Endothelial cell of umbilical vein (primary cell): ENCODE data around the gene ZNF326. TPM values are rescaled to one million over a fixed set of nuclear protein-coding genes. Genes with fewer than 3 reads are reported as not detected.
"Not testable (repeated sequence)": the region's sequence is repeated elsewhere in the genome, so short reads cannot be mapped to it uniquely, and the experiment has no call there.

Experiments
- BruUV-seq: library from RNA; stranded (reverse); fragments of 400-500 nt; replicated peaks from 2 replicates; lab custom pipeline; 2021; lab: Mats Ljungman, UMichigan
- CTCF ChIA-PET: fragments of 300-600, 350-600 bp; sonication (Branson Sonifier 250); formaldehyde crosslinking; loops from one replicate; lab custom pipeline; 2021; ENCODE audit warnings: antibody characterized with exemption, inconsistent platforms; lab: Charles Lee
- POLR2A ChIA-PET: fragments of 300-600, 350-600 bp; sonication (Branson Sonifier 250); formaldehyde crosslinking; loops from one replicate; lab custom pipeline; 2021; ENCODE audit warnings: antibody characterized with exemption, inconsistent platforms; lab: Charles Lee
- DNase-seq: peaks from one replicate; pipeline ENCODE4 v3.0.0-alpha.2; 2011; ENCODE audit warnings: low read depth, low spot score
- FAIRE-seq: peaks from 2 replicates; lab custom pipeline; 2011; peaks lifted over from hg19 to GRCh38; lab: Jason Lieb, UNC
- H2AFZ ChIP-seq: 2 replicates; pipeline ENCODE4 v1.6.0; 2012; ENCODE audit warnings: low read depth, low read length, control low read depth, inconsistent platforms
- H3K27ac ChIP-seq: 2 replicates; pipeline ENCODE4 v1.5.1; 2011; ENCODE audit warnings: low read depth, mild to moderate bottlenecking, control low read depth, low read length, moderate library complexity; ENCODE audit not compliant: insufficient read depth
- H3K27me3 ChIP-seq, 2 experiments: 2 replicates each; pipeline versions ENCODE4 v1.6.0 to v1.6.1; 2011; ENCODE audit warnings: low read length in 2 of 2, mixed read lengths in 1 of 2; ENCODE audit not compliant: control insufficient read depth in 2 of 2, insufficient read depth in 2 of 2
- H3K36me3 ChIP-seq, 2 experiments: 2 replicates in 1 of 2; 3 replicates in 1 of 2; pipeline ENCODE4 v1.5.1; 2011; ENCODE audit warnings: low read length in 2 of 2, mild to moderate bottlenecking in 1 of 2, moderate library complexity in 1 of 2; ENCODE audit not compliant: control insufficient read depth in 2 of 2, insufficient read depth in 2 of 2; ENCODE audit errors: extremely low read depth in 1 of 2
- H3K4me1 ChIP-seq: 3 replicates; pipeline ENCODE4 v1.5.1; 2011; ENCODE audit warnings: mild to moderate bottlenecking, low read length; ENCODE audit not compliant: control insufficient read depth, insufficient read depth; ENCODE audit errors: extremely low read depth
- H3K4me2 ChIP-seq: 2 replicates; pipeline ENCODE4 v1.6.1; 2011; ENCODE audit warnings: low read length, control low read depth, mixed read lengths; ENCODE audit not compliant: insufficient read depth
- H3K4me3 ChIP-seq, 3 experiments: fragments of 200-600 bp in 1 of 3; sonication (generic), shearing (Covaris generic) in 1 of 3; replicated peaks in 1 of 3; 2 replicates each; pipeline ENCODE4 v1.5.1; 2011 to 2016; ENCODE audit warnings: control low read depth in 3 of 3, low read length in 3 of 3, mild to moderate bottlenecking in 2 of 3, inconsistent platforms in 1 of 3, low read depth in 1 of 3, moderate library complexity in 1 of 3; ENCODE audit not compliant: insufficient read depth in 1 of 3
- H3K79me2 ChIP-seq: 2 replicates; pipeline ENCODE4 v1.6.0; 2012; ENCODE audit warnings: low read length, inconsistent platforms; ENCODE audit not compliant: control insufficient read depth, insufficient read depth
- H3K9ac ChIP-seq: replicated peaks from 2 replicates; pipeline ENCODE3; 2011; ENCODE audit warnings: low read length, control low read depth; ENCODE audit not compliant: insufficient read depth; ENCODE audit errors: extremely low read depth
- H3K9me1 ChIP-seq: replicated peaks from 3 replicates; pipeline ENCODE4 v1.6.0; 2011; ENCODE audit warnings: mild to moderate bottlenecking, low read length; ENCODE audit not compliant: control insufficient read depth, insufficient read depth; ENCODE audit errors: extremely low read depth
- H3K9me3 ChIP-seq: replicated peaks from 2 replicates; pipeline ENCODE4 v1.5.1; 2012; ENCODE audit warnings: low read length, inconsistent platforms; ENCODE audit not compliant: control insufficient read depth, insufficient read depth
- H4K20me1 ChIP-seq: replicated peaks from 2 replicates; pipeline ENCODE3; 2011; ENCODE audit warnings: mild to moderate bottlenecking, low read length; ENCODE audit not compliant: control insufficient read depth, insufficient read depth; ENCODE audit errors: extremely low read depth
- CTCF ChIP-seq, 2 donors: IDR thresholded peaks; 1 replicate in 1 of 2; 2 replicates in 1 of 2; pipeline ENCODE4 v1.5.1; 2011; ENCODE audit warnings: low read length in 2 of 2, mild to moderate bottlenecking in 2 of 2, moderate library complexity in 2 of 2, control low read depth in 1 of 2, inconsistent platforms in 1 of 2, low read depth in 1 of 2; ENCODE audit not compliant: insufficient read depth in 1 of 2; ENCODE audit errors: extremely low read depth in 1 of 2
- EZH2 ChIP-seq: IDR thresholded peaks from 2 replicates; pipeline ENCODE4 v1.6.1; 2012; ENCODE audit warnings: borderline replicate concordance, low read depth, mild to moderate bottlenecking, moderate library complexity, low read length, inconsistent platforms; ENCODE audit not compliant: severe bottlenecking
- FOS ChIP-seq: IDR thresholded peaks from 2 replicates; pipeline ENCODE4 v1.6.1; 2011; ENCODE audit warnings: mild to moderate bottlenecking, low read length, moderate library complexity, borderline replicate concordance; ENCODE audit not compliant: insufficient read depth
- GATA2 ChIP-seq: IDR thresholded peaks from 2 replicates; pipeline ENCODE4 v1.7.0; 2011; ENCODE audit warnings: low read depth, mild to moderate bottlenecking, moderate library complexity, mixed read lengths, low read length; ENCODE audit not compliant: insufficient read length, insufficient read depth
- JUN ChIP-seq: IDR thresholded peaks from 2 replicates; pipeline ENCODE4 v1.6.1; 2011; ENCODE audit warnings: borderline replicate concordance, low read depth; ENCODE audit not compliant: insufficient read length, insufficient read depth
- MAX ChIP-seq: IDR thresholded peaks from 2 replicates; pipeline ENCODE4 v1.6.1; 2011; ENCODE audit not compliant: insufficient read depth, insufficient read length
- MYC ChIP-seq: IDR thresholded peaks from one replicate; pipeline ENCODE4 v1.6.1; 2011; ENCODE audit warnings: mild to moderate bottlenecking, low read depth, low read length
- POLR2A ChIP-seq: IDR thresholded peaks from 2 replicates; pipeline ENCODE4 v1.6.1; 2012; ENCODE audit warnings: low read depth, mild to moderate bottlenecking, control low read depth, low read length
- POLR2AphosphoS5 ChIP-seq: IDR thresholded peaks from 2 replicates; pipeline ENCODE4 v1.6.1; 2012; ENCODE audit warnings: low read depth, mild to moderate bottlenecking, control low read depth, low read length, moderate library complexity; ENCODE audit not compliant: insufficient read depth
- dilution Hi-C: fragments of 300-500 bp; cut with MboI; formaldehyde crosslinking; loops from one replicate; pipeline ENCODE4 v1.15.0; 2019; ENCODE audit warnings: low sequenced_read_pairs; ENCODE audit not compliant: extremely low pct_ligation_motif_present
- intact Hi-C: fragments of 100-400 bp; cut with micrococcal nuclease; formaldehyde crosslinking; loops from one replicate; pipeline ENCODE4 v1.10.0; 2022
- polyA plus RNA-seq, 4 experiments: library from polyadenylated mRNA; depleted of rRNA in 3 of 4; stranded (reverse) in 3 of 4; unstranded in 1 of 4; fragments of >200 nt; gene quantifications; 2 replicates each; pipeline versions ENCODE4 v1.2.1 to v1.2.3, GENCODE V29; 2011 to 2012; ENCODE audit warnings: missing spikeins in 1 of 4
- total RNA-seq: library from RNA; stranded (reverse); gene quantifications from 2 replicates; pipeline ENCODE4 v1.2.3, GENCODE V29; 2021

Gene ZNF326
- total and polyA plus RNA-seq, 2 donors (not counting 3 experiments of a cell fraction or from before 2014, with no cell fraction given), result 13.1 to 29.9 TPM

- CTCF ChIA-PET, result interaction anchor here (1.1 to 1.7 kb wide), 2 partner anchors 673 to 1118 kb away, joined by 3 to 17 read pairs; no protein-coding TSS in a partner anchor
- H4K20me1 ChIP-seq, result no peaks in the 10 kb centered on the region
- BruUV-seq, result no TSS peak
- no peak for FAIRE-seq
- H3K4me2 ChIP-seq, result no peak overlapping the region
- TF ChIP-seq MAX (no peak), EZH2 (no peak), POLR2AphosphoS5 (no peak), JUN (no peak), FOS (no peak), POLR2A (no peak), CTCF (IDR thresholded peaks at IDR 0.05; ENCODE audit: extremely low read depth in 1 of 2, insufficient read depth in 1 of 2, low read depth in 1 of 2, low read length in 2 of 2) (no peak), MYC (no peak), GATA2 (no peak)
- H3K9me3 ChIP-seq, result no peaks in the 10 kb centered on the region
- H3K9ac ChIP-seq, result no peak overlapping the region
- intact Hi-C loops, result loop anchor here (10.0 kb wide), 1 partner anchor 1237 kb away; no protein-coding TSS in a partner anchor
- H3K27ac ChIP-seq, result no peak overlapping the region
- no peaks in the 10 kb centered on the region for H3K4me1 ChIP-seq
- no peak overlapping the region for H3K4me3 ChIP-seq
- dilution Hi-C loops, result no loop called here
- H3K36me3 ChIP-seq, result no peaks in the 10 kb centered on the region
- POLR2A ChIA-PET, result no interaction called here
- H2AFZ ChIP-seq, result no peak overlapping the region
- DNase-seq, result no peak
- no peaks in the 10 kb centered on the region for H3K79me2 ChIP-seq
- peaks cover 9 to 25% of the 10 kb centered on the region in 2 experiments for H3K27me3 ChIP-seq
- no peaks in the 10 kb centered on the region for H3K9me1 ChIP-seq
Observed at GRCh38 chr1:90048043-90048442, 53.1 kb downstream of the ZNF326 start.

- H3K27ac ChIP-seq, FAIRE-seq, H3K27me3 ChIP-seq, H3K9me1 ChIP-seq, H3K9me3 ChIP-seq, H3K79me2 ChIP-seq, H4K20me1 ChIP-seq, H3K9ac ChIP-seq, dilution Hi-C loops, DNase-seq, H3K36me3 ChIP-seq, H3K4me1 ChIP-seq, H3K4me2 ChIP-seq, intact Hi-C loops, POLR2A ChIA-PET, CTCF ChIA-PET, H3K4me3 ChIP-seq, BruUV-seq, H2AFZ ChIP-seq: not testable (repeated sequence)
Observed at GRCh38 chr1:90062700-90063643, 68.1 kb downstream of the ZNF326 start.
